Measurements from ENCODE around the gene S100A1.
"Not testable (repeated sequence)": the region's sequence is repeated elsewhere in the genome, so short reads cannot be mapped to it uniquely, and the experiment has no call there.

The S100A1 gene

DNA sequence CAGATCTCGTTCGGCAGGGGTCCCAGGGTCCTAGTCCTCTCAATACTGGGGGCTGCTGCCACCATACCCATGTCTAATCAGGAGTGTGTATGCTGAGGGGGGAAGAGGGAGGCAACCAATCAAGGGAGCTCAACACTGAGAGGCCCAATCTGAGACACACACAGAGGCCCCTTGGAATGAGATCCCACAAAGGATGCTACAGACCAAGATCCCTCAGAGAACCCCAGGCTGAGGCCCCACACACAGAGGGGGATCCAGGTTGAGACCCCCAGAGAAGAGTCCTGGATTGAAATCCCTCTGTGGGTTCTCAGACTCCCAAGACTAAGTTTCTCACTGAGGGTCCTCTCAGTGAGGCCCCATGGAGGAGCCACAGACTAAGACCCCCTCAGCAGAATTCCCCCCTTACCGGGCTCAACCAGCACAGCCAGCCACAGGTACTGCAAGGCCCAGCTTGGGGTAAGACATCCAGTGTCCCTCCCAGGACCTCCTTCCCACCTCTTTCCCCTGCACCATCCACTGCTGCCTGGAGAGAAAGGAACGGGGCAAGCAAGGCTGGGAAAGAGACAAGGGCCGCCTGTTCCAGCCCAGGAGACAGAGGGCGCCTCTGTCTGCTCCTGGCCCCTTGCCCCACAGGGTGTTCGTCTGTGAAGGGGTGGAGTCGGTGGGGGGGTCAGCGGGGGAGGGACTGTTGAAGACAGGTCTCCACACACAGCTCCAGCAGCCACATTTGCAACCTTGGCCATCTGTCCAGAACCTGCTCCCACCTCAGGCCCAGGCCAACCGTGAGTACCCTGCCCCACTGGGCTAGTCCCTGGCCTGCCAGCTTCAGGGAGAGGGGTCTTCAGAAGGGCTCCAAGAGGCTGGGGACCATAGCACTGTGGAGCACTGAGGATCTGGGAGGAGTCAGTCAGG is at the start of gene S100A1:
Gene S100A1 (plus strand): TSS at position 720 of the 912 bp plus-strand sequence. CDS start 2,088 bp downstream, outside the sequence.
- no peak for DNase-seq (ENCODE audit: low read depth)

DNA sequence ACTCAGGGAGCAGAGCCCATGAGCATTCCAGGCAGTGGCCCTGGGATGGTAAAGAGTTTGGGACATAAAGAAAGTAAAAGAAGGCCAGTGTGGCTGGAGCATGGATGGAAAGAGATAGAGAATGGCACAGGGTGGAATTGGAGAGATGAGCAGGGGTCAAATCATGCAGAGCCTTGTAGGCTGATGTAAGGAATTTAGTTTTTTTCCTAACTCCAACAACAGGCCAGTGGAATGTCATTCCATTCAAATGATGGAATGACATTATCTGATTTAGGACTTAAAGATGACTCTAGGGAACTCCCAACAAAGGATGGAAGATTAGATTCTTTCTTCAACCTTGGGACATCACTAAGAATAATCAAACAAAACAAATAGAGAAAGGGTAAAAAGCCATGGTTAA is 49.7 kb upstream of the S100A1 start:
- no peak for DNase-seq (ENCODE audit: low read depth)

DNA sequence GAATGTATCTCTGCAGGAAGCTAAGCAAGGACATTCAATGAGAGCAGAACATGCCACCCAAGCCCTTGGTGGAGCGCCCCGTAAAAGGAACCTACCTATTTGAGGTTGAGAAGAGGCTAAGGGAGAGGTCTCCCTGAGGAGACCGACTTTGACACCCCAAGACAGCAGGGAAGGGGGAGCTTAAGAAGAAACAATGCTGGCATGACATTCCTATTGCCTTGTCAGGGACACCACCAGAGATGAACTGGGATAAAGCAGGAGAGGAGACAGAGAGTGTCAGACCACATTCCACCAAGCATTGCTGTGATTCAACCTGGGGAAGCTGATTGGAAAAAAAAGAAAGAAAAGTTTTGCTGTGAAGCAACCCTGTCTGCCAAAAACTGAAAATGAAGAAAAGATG is 49.3 kb upstream of the S100A1 start:
- no peak for DNase-seq (ENCODE audit: low read depth)

DNA sequence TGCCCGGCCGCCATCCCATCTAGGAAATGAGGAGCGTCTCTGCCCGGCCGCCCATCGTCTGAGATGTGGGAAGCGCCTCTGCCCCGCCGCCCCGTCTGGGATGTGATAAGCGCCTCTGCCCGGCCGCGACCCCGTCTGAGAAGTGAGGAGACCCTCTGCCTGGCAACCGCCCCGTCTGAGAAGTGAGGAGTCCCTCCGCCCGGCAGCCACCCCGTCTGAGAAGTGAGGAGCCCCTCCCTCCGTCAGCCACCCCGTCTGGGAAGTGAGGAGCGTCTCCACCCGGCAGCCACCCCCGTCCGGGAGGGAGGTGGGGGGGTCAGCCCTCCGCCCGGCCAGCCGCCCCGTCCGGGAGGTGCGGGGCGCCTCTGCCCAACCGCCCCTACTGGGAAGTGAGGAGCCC is 45.4 kb upstream of the S100A1 start:
- DNase-seq (ENCODE audit: low read depth): not testable (repeated sequence)

DNA sequence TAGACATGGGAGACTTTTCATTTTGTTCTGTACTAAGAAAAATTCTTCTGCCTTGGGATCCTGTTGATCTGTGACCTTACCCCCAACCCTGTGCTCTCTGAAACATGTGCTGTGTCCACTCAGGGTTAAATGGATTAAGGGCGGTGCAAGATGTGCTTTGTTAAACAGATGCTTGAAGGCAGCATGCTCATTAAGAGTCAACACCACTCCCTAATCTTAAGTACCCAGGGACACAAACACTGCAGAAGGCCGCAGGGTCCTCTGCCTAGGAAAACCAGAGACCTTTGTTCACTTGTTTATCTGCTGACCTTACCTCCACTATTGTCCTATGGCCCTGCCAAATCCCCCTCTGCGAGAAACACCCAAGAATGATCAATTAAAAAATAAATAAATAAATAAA is 44.7 kb upstream of the S100A1 start:
- DNase-seq (ENCODE audit: low read depth): not testable (repeated sequence)

DNA sequence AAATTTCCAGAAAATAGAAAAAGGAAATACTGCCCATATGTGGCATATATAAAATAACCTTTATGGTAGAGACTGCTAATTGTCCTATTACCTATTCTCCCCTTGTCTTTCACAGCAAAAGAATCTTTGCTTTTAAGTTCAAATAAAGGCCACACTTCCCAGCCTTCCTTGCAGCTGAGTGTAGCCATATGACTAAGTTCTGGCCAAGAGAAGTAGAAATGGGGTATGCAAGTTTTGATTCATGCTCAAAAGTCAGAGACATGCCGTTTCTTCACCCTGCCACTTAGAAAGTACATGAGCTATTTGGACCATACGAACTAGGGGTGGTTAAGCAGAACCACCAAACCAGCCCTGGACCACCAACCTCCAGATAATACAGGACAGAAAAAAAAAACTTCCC is 44.3 kb upstream of the S100A1 start:
- no peak for DNase-seq (ENCODE audit: low read depth)

DNA sequence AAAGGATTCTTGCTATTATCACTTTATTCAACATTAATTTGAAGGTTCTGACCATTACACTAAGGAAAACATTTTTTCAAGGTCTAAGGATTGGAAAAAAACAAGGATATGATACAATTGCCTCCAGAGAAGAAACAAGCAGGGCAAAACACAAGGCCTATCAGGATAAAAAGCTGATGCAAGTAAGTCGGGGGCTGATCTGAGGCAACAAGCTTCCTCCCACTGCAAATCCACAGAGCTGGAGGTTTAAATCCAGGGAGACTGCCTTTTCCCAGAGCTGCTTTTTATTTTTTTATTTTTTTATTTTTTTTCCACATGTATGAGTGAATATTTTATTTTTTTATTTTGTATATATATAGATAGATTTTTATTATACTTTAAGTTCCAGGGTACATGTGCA is 43.2 kb upstream of the S100A1 start:
- DNase-seq (ENCODE audit: low read depth): no peak

DNA sequence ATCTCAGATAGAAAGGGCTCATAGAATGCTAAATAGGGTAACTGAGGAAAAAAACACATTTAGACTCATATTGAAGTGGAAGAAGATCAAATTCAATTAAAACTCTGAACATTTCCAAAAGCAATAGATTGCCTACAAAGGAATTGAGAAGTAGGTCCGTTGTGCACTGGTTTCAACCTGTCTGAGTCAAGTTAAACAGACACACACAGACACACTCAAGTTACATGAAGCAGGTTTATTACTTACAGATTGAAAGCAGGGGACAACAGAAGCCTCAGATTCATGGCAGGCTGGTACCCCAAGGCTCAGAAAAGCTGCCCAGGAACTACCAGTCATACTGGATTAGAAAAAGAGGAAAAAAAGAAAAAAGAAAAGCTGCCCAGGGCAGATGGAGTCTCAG is 41.9 kb upstream of the S100A1 start:
- DNase-seq (ENCODE audit: low read depth): no peak

DNA sequence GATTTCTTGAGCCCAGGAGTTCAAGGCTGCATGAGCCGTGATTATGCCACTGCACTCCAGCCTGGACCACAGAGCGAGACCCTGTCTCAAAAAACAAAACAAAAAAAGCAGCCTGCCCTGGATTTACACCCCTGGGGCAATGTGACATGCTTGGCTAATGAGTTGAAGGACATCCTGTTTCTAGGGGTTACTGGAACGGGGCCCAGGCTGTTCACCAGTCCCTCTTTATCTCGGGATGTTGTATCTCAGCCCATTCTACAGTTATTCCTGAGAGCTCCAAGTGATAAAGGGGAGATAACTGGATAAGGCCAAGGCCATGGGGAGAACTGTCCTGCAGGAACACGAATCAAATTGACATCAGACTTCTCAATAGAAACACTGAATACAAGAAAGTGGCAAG is 40.9 kb upstream of the S100A1 start:
- no peak for DNase-seq (ENCODE audit: low read depth)

DNA sequence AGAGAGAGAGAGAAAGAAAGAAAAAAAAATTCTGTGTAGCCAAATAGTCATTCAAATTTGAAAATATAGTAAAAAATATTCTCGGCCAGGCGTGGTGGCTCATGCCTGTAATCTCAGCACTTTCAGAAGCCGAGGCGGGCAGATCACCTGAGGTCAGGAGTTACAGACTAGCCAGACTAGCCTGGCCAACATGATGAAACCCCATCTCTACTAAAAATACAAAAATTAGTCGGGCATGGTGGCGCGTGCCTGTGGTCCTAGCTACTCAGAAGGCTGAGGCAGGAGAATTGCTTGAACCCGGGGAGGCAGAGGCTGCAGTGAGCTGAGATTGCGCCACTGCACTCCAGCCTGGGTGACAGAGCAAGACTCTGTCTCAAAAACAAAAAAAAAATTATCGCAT is 40.2 kb upstream of the S100A1 start:
- DNase-seq (ENCODE audit: low read depth): not testable (repeated sequence)

DNA sequence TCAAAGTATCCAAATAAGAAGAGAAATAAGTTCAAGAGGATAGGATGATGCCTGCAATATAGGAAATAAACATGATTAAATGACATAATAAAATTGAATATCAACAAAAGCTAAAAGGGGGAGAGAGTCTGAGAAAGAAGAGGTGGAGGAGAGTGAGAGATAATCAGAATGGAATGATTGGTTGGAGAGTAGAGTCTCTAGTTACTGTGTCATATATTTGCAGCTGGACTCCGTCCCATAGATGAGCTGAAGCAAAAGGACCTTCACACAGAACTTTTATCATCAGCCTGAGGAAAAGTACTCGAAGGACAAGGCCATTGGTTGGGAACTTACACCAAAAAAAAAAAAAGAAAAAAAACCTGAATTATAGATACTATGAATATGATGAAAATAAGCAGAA is 39.8 kb upstream of the S100A1 start:
- DNase-seq (ENCODE audit: low read depth): no peak

DNA sequence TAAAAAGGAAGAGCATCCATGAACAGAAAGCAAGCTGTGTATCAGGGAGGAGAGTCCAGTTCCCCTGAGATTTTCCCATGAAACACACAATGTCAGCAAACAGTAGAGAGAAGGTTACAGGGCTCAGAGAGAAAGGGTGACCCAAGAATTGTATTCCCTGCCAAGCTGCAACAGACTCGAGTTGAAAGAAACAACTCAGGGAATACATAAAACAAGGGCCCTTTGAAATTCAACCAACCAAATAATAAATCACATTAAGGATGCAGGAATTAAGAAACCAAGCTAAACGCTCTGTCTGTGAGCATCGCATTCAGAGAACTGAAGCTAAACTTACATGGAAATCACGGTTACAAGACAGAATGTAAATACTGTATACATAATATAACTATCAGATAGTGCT is 35.5 kb upstream of the S100A1 start:
- no peak for DNase-seq (ENCODE audit: low read depth)

DNA sequence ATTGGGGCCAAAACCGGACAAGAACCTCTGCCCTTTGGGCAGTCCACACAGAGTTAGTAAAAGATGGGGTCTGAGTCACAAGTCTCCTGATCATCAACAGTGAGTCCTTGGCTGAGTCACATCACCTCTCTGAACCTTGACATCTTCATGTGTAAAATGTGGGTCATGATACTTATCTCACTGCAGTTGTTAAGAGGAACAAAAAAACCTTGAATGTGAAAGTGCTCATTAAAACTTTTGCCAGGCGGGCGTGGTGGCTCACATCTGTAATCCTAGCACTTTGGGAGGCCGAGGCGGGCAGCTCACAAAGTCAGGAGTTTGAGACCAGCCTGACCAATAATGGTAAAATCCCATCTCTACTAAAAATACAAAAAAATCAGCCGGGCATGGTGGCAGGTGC is 31.0 kb upstream of the S100A1 start:
- no peak for DNase-seq (ENCODE audit: low read depth)

DNA sequence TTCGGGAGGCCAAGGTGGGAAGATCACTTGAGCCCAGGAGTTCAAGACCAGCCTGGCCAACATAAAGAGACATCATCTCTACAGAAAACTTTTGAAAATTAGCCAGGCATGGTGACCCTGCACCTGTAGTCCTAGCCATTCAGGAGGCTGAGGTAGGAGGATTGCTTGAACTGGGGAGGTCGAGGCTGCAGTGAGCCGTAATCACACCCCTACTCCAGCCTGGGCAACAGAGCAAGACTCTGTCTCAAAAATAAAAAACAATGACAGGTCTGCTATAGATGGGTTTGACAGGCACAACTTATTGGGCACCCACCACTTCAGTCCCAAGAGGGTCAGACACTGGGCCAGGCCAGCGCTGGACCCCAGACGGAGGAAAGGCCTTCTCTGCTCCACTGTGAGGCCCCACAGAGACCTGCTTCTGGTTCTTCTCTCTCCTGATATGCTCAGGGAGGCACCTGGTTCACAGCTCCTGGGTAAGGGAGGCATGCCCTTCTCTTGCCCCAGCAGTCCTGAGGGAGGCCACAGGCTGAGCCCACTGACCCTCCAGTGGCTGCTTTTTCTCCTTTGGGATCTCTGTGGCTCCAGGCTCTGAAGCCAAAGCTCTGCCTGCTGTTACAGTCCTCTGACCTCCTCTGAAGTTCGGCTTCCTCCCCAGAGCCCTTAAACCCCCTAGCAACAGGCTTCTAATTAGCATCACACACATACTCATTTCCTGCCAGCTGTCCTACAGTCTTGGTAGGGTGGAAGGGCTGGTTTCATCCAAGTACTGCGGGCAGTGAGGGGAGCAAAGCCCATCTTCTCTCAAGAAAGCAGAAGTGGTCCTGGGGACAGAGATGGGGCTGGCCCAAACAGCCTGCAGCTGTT is 29.7 kb upstream of the S100A1 start:
- DNase-seq (ENCODE audit: low read depth): peak; percentile 73

DNA sequence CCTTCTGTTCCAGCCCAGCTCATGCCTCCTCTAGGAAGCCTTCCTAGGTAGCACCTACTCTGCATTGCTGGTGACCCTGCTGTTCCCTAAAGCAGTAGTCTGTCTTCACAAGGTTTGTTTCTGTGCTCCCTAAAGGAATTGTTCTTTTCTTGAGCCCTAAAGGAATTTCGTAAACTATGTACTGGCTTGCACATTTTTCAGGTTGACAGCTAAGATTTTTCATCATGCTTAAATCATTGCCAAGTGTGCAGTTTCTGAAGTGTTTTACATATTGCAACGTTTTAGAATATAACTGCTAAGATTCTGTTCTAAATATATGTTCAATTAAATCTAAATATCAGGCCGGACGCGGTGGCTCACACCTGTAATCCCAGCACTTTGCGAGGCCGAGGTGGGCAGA is 28.4 kb upstream of the S100A1 start:
- DNase-seq (ENCODE audit: low read depth): peak; percentile 41

DNA sequence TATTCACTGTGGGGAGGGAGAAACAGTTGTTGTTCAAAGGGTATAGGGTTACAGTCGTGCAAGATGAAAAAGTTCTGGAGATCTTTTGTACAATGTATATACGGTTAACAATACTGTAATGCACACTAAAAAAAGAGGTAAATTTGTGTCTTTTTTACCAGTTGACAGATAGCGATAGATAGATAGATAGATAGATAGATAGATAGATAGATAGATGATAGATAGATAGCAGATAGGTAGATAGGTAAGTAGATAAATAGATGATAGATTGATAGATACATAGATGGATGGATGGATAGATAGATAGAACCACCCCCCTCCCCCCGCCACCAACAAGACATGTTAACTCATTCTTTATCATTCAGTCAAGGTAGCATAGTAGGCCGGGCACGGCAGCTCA is 25.5 kb upstream of the S100A1 start:
- no peak for DNase-seq (ENCODE audit: low read depth)

DNA sequence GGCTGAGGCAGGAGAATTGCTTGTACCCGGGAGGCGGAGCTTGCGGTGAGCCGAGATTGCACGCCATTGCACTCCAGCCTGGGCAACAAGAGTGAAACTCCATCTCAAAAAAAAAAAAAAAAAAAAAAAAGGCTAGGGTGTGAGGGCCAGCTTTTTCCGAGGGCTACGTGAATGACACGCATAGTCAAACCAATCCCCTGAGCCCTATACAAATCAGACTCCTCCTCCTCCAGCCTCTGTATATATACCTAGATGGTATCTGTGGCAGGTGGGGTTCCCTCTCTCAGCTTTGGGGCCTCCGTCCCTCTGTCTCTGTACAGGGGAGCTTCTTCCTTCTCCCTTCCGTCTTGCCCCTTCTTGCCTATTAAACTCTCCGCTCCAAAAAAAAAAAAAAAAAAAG is 22.0 kb upstream of the S100A1 start:
- no peak for DNase-seq (ENCODE audit: low read depth)

DNA sequence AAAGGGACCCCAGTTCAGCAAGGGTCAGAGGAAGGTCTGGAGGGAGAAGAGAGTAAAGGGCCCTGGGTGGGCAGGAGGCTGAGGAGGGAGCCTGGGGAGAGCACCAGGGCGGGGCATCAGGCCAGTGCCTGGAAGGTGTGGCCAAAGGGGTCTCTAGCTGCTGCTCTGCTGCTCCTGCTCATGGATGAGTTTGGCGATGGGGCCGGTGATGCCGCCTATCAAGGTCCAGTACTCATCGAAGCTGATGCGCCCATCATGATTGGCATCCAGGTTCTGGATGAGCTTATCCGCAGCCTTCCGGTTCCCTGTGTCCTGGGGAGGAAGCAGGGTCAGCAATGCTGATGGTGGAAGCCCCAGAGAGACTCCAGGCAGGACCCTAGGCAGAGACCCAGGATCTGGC is 20.9 kb upstream of the S100A1 start:
- DNase-seq (ENCODE audit: low read depth): no peak

DNA sequence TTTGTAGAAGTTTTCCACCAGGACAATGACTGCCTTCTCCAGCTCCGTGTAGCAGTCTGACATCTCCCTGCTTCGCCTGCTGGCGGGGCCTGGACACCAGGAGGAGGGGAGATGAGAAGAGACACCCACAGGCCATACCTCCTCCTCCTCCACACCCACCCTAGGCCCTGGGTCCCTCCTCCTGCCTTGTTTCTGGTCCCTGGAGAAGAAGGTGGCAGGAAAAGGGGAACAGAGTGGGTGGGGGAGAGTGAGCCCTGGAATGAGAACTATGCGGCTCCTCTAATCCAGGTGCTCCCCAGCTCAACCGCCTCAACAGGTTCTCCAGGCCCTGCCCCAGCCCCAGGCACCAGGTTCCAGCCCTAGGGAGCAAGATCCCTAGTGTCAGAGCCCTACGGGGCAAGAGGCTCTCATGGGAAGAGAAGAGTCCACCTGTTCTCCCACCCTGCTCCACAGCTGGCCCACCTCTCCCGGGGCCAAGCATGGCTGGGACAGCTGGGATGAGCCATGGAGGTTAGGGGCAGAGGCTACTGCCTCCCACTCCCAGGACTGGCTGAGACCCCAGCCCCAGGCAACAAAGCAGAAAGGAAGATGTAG is 20.0 kb upstream of the S100A1 start:
- DNase-seq (ENCODE audit: low read depth): no peak

DNA sequence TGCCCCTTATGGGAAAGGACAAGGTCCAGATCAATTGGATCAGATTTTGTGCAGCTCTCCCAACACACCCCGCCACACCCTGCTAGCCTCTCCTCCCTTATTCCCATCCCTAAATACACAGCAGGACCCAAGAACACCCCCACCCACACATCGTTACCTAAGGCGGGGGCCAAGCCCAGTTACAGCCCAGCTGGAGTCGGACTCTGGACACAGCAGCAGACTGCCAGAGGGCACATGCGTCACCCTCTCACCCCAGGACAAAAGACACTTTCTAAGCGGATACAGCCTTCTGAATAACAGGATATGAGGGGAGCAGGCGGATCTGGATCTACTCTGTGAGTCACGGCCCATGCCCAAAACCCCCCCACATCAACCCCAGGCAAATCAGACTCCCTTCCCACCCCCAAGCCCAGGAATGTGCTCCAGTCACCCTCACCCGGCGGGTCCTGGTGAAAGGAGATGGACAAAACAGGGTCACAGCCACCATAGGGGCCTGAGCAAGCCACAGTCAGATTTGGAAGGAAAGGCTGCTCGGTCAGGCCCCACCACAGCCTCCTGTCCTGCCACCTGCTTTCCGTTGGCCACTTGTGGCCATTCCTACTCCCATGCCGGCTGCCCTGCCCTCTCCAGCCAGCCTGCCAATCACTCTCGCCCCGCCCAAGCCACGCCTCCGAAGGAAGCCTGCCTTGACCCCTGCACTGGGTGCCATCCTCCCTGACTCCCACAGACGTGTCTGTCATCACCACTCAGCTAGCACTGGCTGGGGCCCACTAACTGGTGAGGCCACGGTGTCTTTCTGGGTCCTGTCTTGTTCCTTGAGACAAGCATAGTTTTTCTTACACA is 19.3 kb upstream of the S100A1 start:
- peak; percentile 80 for DNase-seq (ENCODE audit: low read depth)

DNA sequence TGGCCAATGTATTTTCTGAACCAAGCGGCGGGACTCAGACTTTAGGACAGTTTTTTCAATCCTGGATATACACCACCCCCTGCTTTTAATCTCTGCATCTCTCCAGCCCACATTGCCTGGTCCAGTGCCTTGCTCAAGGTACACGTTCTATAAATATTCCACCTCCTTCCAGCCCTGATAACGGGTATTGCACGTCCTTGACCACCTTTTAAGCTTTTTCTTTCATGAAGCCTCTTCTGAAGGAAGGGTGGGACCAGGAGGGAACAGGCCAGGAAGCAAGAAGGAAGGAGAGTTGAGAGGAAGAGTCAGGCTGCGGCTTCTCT is 18.7 kb upstream of the S100A1 start:
- DNase-seq (ENCODE audit: low read depth): no peak

DNA sequence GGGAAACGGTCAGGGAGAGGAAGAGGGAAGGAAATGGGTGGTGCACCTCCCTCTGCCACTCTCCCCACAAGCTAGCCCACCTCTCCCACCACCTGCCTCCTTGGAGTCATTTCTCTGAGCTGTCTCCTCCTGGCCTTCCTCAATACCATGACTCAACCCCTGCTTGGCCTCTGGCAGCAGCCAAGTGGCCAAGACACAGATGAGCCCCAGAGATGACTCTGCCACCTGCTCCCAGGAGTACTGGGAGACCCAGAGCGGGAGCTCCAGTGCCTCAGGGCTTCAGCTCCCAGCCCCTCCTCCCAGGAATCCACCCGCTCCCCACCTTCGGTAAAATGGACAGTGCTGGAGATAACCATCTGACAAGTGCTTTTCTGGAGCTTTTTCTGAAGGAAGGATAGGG is 17.9 kb upstream of the S100A1 start:
- no peak for DNase-seq (ENCODE audit: low read depth)

Data from fibroblast of gingiva (primary cell).